ENCODE measurements around the gene ASPN. TPM values are rescaled to one million over a fixed set of nuclear protein-coding genes. Genes with fewer than 3 reads are reported as not detected.

Gene ASPN
- total RNA-seq, 2 donors from 2014 or later = not detected

GRCh38 chr9:92499701-92500100, 17.4 kb upstream of the ASPN start:
- H3K4me3 Mint-ChIP-seq = no peak overlapping the region
- peaks cover 2% of the 10 kb centered on the region for H3K36me3 Mint-ChIP-seq (ENCODE audit: low read depth)
- DNase-seq (no peak), ATAC-seq (no peak)
- H3K27me3 Mint-ChIP-seq = no peaks in the 10 kb centered on the region
- H3K9me3 ChIP-seq (ENCODE audit: control insufficient read depth, low read length, poor library complexity, severe bottlenecking) = no peaks in the 10 kb centered on the region
- no peaks in the 10 kb centered on the region for H3K4me1 Mint-ChIP-seq
- H3K27ac Mint-ChIP-seq = no peak overlapping the region

GRCh38 chr9:92496396-92497176, 14.3 kb upstream of the ASPN start:
- H3K27ac Mint-ChIP-seq = no peak overlapping the region
- H3K4me1 Mint-ChIP-seq = no peaks in the 10 kb centered on the region
- H3K36me3 Mint-ChIP-seq (ENCODE audit: low read depth) = peaks cover 2% of the 10 kb centered on the region
- DNase-seq = no peak
- H3K4me3 Mint-ChIP-seq = no peak overlapping the region
- H3K9me3 ChIP-seq (ENCODE audit: control insufficient read depth, low read length, poor library complexity, severe bottlenecking) = no peaks in the 10 kb centered on the region
- ATAC-seq = no peak
- no peaks in the 10 kb centered on the region for H3K27me3 Mint-ChIP-seq

GRCh38 chr9:92494856-92495255, 12.6 kb upstream of the ASPN start:
- no peaks in the 10 kb centered on the region for H3K36me3 Mint-ChIP-seq (ENCODE audit: low read depth)
- H3K4me1 Mint-ChIP-seq = no peaks in the 10 kb centered on the region
- no peak overlapping the region for H3K27ac Mint-ChIP-seq
- H3K9me3 ChIP-seq (ENCODE audit: control insufficient read depth, low read length, poor library complexity, severe bottlenecking) = no peaks in the 10 kb centered on the region
- DNase-seq = no peak
- H3K27me3 Mint-ChIP-seq = no peaks in the 10 kb centered on the region
- H3K4me3 Mint-ChIP-seq = no peak overlapping the region
- no peak for ATAC-seq

GRCh38 chr9:92493749-92494387, 11.6 kb upstream of the ASPN start:
- ATAC-seq = no peak
- Mint-ChIP-seq H3K4me1 (no peaks in the 10 kb centered on the region), H3K36me3 (ENCODE audit: low read depth) (no peaks in the 10 kb centered on the region)

GRCh38 chr9:92492781-92493401, 10.6 kb upstream of the ASPN start:
- H3K27ac Mint-ChIP-seq = no peak overlapping the region
- H3K36me3 Mint-ChIP-seq (ENCODE audit: low read depth) = no peaks in the 10 kb centered on the region
- no peak overlapping the region for H3K4me3 Mint-ChIP-seq
- H3K4me1 Mint-ChIP-seq = no peaks in the 10 kb centered on the region
- no peaks in the 10 kb centered on the region for H3K27me3 Mint-ChIP-seq
- H3K9me3 ChIP-seq (ENCODE audit: control insufficient read depth, low read length, poor library complexity, severe bottlenecking) = no peaks in the 10 kb centered on the region
- DNase-seq (no peak), ATAC-seq (no peak)

More at GRCh38 chr9:92493749-92494387, 11.6 kb upstream of the ASPN start:
- no peaks in the 10 kb centered on the region for H3K9me3 ChIP-seq (ENCODE audit: control insufficient read depth, low read length, poor library complexity, severe bottlenecking)
- Mint-ChIP-seq H3K27ac (no peak overlapping the region), H3K4me3 (no peak overlapping the region), H3K27me3 (no peaks in the 10 kb centered on the region)
- no peak for DNase-seq

- H3K9me3 ChIP-seq (ENCODE audit: control insufficient read depth, low read length, poor library complexity, severe bottlenecking) = no peaks in the 10 kb centered on the region
- ATAC-seq (no peak), DNase-seq (no peak)
- Mint-ChIP-seq H3K4me1 (no peaks in the 10 kb centered on the region), H3K36me3 (ENCODE audit: low read depth) (no peaks in the 10 kb centered on the region), H3K27me3 (no peaks in the 10 kb centered on the region), H3K4me3 (no peak overlapping the region), H3K27ac (peak overlapping the region; percentile 16)
These were observed 6.6 kb upstream of the ASPN start for GRCh38 chr9:92488681-92489550.

- Mint-ChIP-seq H3K4me1 (no peaks in the 10 kb centered on the region), H3K27ac (no peak overlapping the region), H3K36me3 (ENCODE audit: low read depth) (no peaks in the 10 kb centered on the region), H3K4me3 (no peak overlapping the region), H3K27me3 (no peaks in the 10 kb centered on the region)
- no peak for ATAC-seq
- no peak for DNase-seq
- no peaks in the 10 kb centered on the region for H3K9me3 ChIP-seq (ENCODE audit: control insufficient read depth, low read length, poor library complexity, severe bottlenecking)
These were observed 4.1 kb upstream of the ASPN start for GRCh38 chr9:92486371-92486770.

- no peaks in the 10 kb centered on the region for H3K9me3 ChIP-seq (ENCODE audit: control insufficient read depth, low read length, poor library complexity, severe bottlenecking)
- Mint-ChIP-seq H3K4me3 (no peak overlapping the region), H3K4me1 (peaks cover 5% of the 10 kb centered on the region), H3K27ac (no peak overlapping the region), H3K36me3 (ENCODE audit: low read depth) (no peaks in the 10 kb centered on the region), H3K27me3 (no peaks in the 10 kb centered on the region)
- no peak for DNase-seq
- no peak for ATAC-seq
These were observed 2.3 kb upstream of the ASPN start for GRCh38 chr9:92484563-92484962.

- Mint-ChIP-seq H3K27ac (no peak overlapping the region), H3K4me3 (no peak overlapping the region), H3K36me3 (ENCODE audit: low read depth) (no peaks in the 10 kb centered on the region), H3K4me1 (peaks cover 5% of the 10 kb centered on the region), H3K27me3 (no peaks in the 10 kb centered on the region)
- DNase-seq (no peak), ATAC-seq (no peak)
- H3K9me3 ChIP-seq (ENCODE audit: control insufficient read depth, low read length, poor library complexity, severe bottlenecking) = no peaks in the 10 kb centered on the region
These were observed 1.6 kb upstream of the ASPN start for GRCh38 chr9:92483627-92484545.

- H3K27ac Mint-ChIP-seq = no peak overlapping the region
- no peaks in the 10 kb centered on the region for H3K27me3 Mint-ChIP-seq
These were observed 499 bp upstream of the ASPN start for GRCh38 chr9:92482805-92483204.

GRCh38 chr9:92480986-92481633, 1.2 kb downstream of the ASPN start:
- DNase-seq (no peak), ATAC-seq (no peak)
- Mint-ChIP-seq H3K4me3 (no peak overlapping the region), H3K4me1 (peaks cover 5% of the 10 kb centered on the region), H3K36me3 (ENCODE audit: low read depth) (no peaks in the 10 kb centered on the region), H3K27me3 (no peaks in the 10 kb centered on the region), H3K27ac (no peak overlapping the region)
- H3K9me3 ChIP-seq (ENCODE audit: control insufficient read depth, low read length, poor library complexity, severe bottlenecking) = no peaks in the 10 kb centered on the region

More at GRCh38 chr9:92482805-92483204, 499 bp upstream of the ASPN start:
- Mint-ChIP-seq H3K4me3 (no peak overlapping the region), H3K36me3 (ENCODE audit: low read depth) (no peaks in the 10 kb centered on the region), H3K4me1 (peaks cover 5% of the 10 kb centered on the region)
- no peak for ATAC-seq
- H3K9me3 ChIP-seq (ENCODE audit: control insufficient read depth, low read length, poor library complexity, severe bottlenecking) = no peaks in the 10 kb centered on the region
- DNase-seq = no peak

- Mint-ChIP-seq H3K4me1 (peaks cover 8% of the 10 kb centered on the region), H3K27me3 (peaks cover 4% of the 10 kb centered on the region), H3K36me3 (ENCODE audit: low read depth) (peaks cover 2% of the 10 kb centered on the region), H3K27ac (no peak overlapping the region), H3K4me3 (no peak overlapping the region)
- H3K9me3 ChIP-seq (ENCODE audit: control insufficient read depth, low read length, poor library complexity, severe bottlenecking) = no peaks in the 10 kb centered on the region
- DNase-seq = no peak
- no peak for ATAC-seq
These were observed 2.0 kb downstream of the ASPN start for GRCh38 chr9:92480291-92480771.

Data from T-helper 17 cell (primary cell).